Measurements from ENCODE around the gene SMG9. TPM values are rescaled to one million over a fixed set of nuclear protein-coding genes. Genes with fewer than 3 reads are reported as not detected.
"Not testable (repeated sequence)": the region's sequence is repeated elsewhere in the genome, so short reads cannot be mapped to it uniquely, and the experiment has no call there.

The SMG9 gene
- total and polyA plus RNA-seq, 4 donors: 5.4 to 8.9 (median 5.8) TPM

DNA sequence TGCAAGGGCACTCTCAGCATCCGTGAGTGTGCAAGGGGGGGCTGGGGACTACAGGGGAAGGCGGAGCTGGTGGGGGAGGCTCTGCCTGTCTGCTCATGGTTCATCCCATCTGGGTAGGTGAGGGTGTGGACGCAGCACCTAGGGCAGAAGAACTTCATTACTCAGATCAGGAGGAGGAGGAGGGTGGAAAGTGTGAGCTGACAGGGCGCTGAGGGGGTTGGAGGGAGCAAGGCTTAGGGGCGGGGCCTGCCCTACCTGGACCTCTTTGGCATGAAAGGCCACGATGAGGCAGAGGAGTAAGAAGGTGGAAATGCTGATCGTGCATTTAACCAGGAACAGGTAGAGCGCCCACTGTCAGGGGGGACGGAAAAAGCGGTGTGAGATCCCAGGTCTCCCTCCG is 21.5 kb upstream of the SMG9 start:
- no peaks in the 10 kb centered on the region for H3K36me3 ChIP-seq (ENCODE audit: control insufficient read depth in 4 of 4, insufficient read depth in 3 of 4, low read depth in 1 of 4, low read length in 3 of 4)
- TF ChIP-seq SP1 (IDR thresholded peaks at IDR 0.05) (no peak), JUND (IDR thresholded peaks at IDR 0.05) (no peak), GABPA (IDR thresholded peaks at IDR 0.05 in 1 of 2, conservative IDR thresholded peaks at IDR 0.05 in 1 of 2) (no peak), REST (IDR thresholded peaks at IDR 0.05) (no peak), HNF4G (IDR thresholded peaks at IDR 0.05) (no peak)
- TF ChIP-seq, protein P1, sequence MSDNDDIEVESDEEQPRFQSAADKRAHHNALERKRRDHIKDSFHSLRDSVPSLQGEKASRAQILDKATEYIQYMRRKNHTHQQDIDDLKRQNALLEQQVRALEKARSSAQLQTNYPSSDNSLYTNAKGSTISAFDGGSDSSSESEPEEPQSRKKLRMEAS (IDR thresholded peaks at IDR 0.05): no peak
- H3K9ac ChIP-seq (ENCODE audit: low read depth in 1 of 2, low read length in 2 of 2): no peak overlapping the region
- DNase-seq (ENCODE audit: low spot score): no peak
- H3K4me1 ChIP-seq (ENCODE audit: control insufficient read depth in 4 of 4, insufficient read depth in 4 of 4, low read length in 3 of 4): peaks cover 5 to 8% (median 6%) of the 10 kb centered on the region in 4 donors
- H3K27ac ChIP-seq (ENCODE audit: low read depth in 1 of 2, low read length in 2 of 2): no peak overlapping the region
- H3K4me3 ChIP-seq (ENCODE audit: low read depth in 1 of 3, low read length in 3 of 3): no peak overlapping the region
- no peaks in the 10 kb centered on the region for H3K9me3 ChIP-seq (ENCODE audit: control insufficient read depth in 4 of 4, low read length in 3 of 4)
- H3K27me3 ChIP-seq (ENCODE audit: control insufficient read depth in 4 of 4, insufficient read depth in 4 of 4, low read length in 3 of 4): peaks cover 0 to 4% (median 0%) of the 10 kb centered on the region in 4 donors
- 59% methylated on average over 11 of the region's 11 CpGs for WGBS

DNA sequence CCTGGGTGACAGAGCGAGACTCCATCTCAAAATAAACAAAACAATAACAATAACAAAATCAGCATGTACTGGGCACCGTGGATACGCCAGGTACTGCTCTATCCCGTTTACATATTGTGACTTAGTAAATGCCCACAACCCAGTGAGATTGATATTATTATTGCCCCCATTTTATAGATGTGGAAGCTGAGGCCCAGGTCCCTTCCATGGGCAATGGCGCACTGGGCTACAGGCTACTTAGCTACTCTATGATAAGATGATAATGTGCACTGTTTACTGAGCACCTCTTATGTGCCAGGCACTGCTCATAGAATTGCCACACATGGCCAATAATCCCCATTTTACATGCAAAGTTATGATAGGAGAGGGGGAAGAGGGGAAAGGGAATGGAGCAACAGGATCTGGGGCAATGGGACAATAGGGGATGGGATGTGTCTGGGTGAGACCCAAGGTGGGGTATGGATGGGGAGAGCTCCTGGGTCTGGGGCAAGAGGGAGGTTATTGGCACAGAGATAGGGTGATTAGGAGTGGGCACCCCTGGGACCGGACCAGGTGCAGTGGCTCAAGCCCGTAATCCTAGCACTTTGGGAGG is 20.6 kb upstream of the SMG9 start:
- peaks cover 0 to 4% (median 0%) of the 10 kb centered on the region in 4 donors for H3K27me3 ChIP-seq (ENCODE audit: control insufficient read depth in 4 of 4, insufficient read depth in 4 of 4, low read length in 3 of 4)
- H3K9me3 ChIP-seq (ENCODE audit: control insufficient read depth in 4 of 4, low read length in 3 of 4): no peaks in the 10 kb centered on the region
- no peak overlapping the region for H3K27ac ChIP-seq (ENCODE audit: low read depth in 1 of 2, low read length in 2 of 2)
- WGBS: 90% methylated on average over 7 of the region's 7 CpGs
- TF ChIP-seq NR2F2 (IDR thresholded peaks at IDR 0.05) (no peak), SP1 (IDR thresholded peaks at IDR 0.05) (no peak), HNF4G (IDR thresholded peaks at IDR 0.05) (no peak), FOXA2 (IDR thresholded peaks at IDR 0.05) (no peak), EGR1 (IDR thresholded peaks at IDR 0.05; ENCODE audit: low read depth in 2 of 2) (no peak), GABPA (IDR thresholded peaks at IDR 0.05 in 1 of 2, conservative IDR thresholded peaks at IDR 0.05 in 1 of 2) (no peak), TAF1 (conservative IDR thresholded peaks at IDR 0.05) (no peak), JUND (IDR thresholded peaks at IDR 0.05) (no peak), RAD21 (IDR thresholded peaks at IDR 0.05) (no peak), YY1 (IDR thresholded peaks at IDR 0.05) (no peak), RXRA (IDR thresholded peaks at IDR 0.05) (no peak), ZBTB33 (IDR thresholded peaks at IDR 0.05) (no peak), FOXA1 (IDR thresholded peaks at IDR 0.05) (no peak)
- TF ChIP-seq, protein P2, sequence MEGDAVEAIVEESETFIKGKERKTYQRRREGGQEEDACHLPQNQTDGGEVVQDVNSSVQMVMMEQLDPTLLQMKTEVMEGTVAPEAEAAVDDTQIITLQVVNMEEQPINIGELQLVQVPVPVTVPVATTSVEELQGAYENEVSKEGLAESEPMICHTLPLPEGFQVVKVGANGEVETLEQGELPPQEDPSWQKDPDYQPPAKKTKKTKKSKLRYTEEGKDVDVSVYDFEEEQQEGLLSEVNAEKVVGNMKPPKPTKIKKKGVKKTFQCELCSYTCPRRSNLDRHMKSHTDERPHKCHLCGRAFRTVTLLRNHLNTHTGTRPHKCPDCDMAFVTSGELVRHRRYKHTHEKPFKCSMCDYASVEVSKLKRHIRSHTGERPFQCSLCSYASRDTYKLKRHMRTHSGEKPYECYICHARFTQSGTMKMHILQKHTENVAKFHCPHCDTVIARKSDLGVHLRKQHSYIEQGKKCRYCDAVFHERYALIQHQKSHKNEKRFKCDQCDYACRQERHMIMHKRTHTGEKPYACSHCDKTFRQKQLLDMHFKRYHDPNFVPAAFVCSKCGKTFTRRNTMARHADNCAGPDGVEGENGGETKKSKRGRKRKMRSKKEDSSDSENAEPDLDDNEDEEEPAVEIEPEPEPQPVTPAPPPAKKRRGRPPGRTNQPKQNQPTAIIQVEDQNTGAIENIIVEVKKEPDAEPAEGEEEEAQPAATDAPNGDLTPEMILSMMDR (IDR thresholded peaks at IDR 0.05; ENCODE audit: low read depth, low read length, missing input control): no peak
- TF ChIP-seq, protein P3, sequence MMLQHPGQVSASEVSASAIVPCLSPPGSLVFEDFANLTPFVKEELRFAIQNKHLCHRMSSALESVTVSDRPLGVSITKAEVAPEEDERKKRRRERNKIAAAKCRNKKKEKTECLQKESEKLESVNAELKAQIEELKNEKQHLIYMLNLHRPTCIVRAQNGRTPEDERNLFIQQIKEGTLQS (IDR thresholded peaks at IDR 0.05): no peak
- TF ChIP-seq, protein P1 (IDR thresholded peaks at IDR 0.05): no peak
- H3K36me3 ChIP-seq (ENCODE audit: control insufficient read depth in 4 of 4, insufficient read depth in 3 of 4, low read depth in 1 of 4, low read length in 3 of 4): no peaks in the 10 kb centered on the region
- H3K9ac ChIP-seq (ENCODE audit: low read depth in 1 of 2, low read length in 2 of 2): no peak overlapping the region
- H3K4me1 ChIP-seq (ENCODE audit: control insufficient read depth in 4 of 4, insufficient read depth in 4 of 4, low read length in 3 of 4): peaks cover 5 to 8% (median 6%) of the 10 kb centered on the region in 4 donors
- H3K4me3 ChIP-seq (ENCODE audit: low read depth in 1 of 3, low read length in 3 of 3): no peak overlapping the region
- no peak for DNase-seq (ENCODE audit: low spot score)

DNA sequence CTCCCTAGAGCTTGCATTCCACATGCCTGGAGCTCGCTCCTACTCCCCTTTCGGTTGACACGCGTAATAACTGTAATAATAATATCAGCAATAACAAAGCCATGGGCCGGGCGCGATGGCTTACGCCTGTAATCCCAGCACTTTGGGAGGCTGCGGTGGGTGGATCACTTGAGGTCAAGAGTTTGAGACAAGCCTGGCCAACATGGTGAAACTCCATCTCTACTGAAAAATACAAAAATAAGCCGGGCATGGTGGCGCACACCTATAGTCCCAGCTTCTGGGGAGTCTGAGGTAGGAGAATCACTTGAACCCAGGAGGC is 20.1 kb upstream of the SMG9 start:
- H3K27me3 ChIP-seq (ENCODE audit: control insufficient read depth in 4 of 4, insufficient read depth in 4 of 4, low read length in 3 of 4); H3K36me3 ChIP-seq (ENCODE audit: control insufficient read depth in 4 of 4, insufficient read depth in 3 of 4, low read depth in 1 of 4, low read length in 3 of 4); H3K4me3 ChIP-seq (ENCODE audit: low read depth in 1 of 3, low read length in 3 of 3); H3K9me3 ChIP-seq (ENCODE audit: control insufficient read depth in 4 of 4, low read length in 3 of 4); H3K9ac ChIP-seq (ENCODE audit: low read depth in 1 of 2, low read length in 2 of 2); H3K4me1 ChIP-seq (ENCODE audit: control insufficient read depth in 4 of 4, insufficient read depth in 4 of 4, low read length in 3 of 4); H3K27ac ChIP-seq (ENCODE audit: low read depth in 1 of 2, low read length in 2 of 2); DNase-seq (ENCODE audit: low spot score): not testable (repeated sequence)
- WGBS: 77% methylated on average over 11 of the region's 11 CpGs
